NOMO-1 treated with dmso at 0.1 percent for 144 hours (cell line): ENCODE measurements around the gene HMGXB4.
A peak's percentile ranks its signal among the peaks of the same experiment; 100 is the strongest.
"Not testable (repeated sequence)": the region's sequence is repeated elsewhere in the genome, so short reads cannot be mapped to it uniquely, and the experiment has no call there.

Source experiments
- DNase-seq: peaks from one replicate; lab custom pipeline; 2025; ENCODE audit not compliant: unreplicated experiment; lab: John Stamatoyannopoulos, UW

Gene HMGXB4, protein sequence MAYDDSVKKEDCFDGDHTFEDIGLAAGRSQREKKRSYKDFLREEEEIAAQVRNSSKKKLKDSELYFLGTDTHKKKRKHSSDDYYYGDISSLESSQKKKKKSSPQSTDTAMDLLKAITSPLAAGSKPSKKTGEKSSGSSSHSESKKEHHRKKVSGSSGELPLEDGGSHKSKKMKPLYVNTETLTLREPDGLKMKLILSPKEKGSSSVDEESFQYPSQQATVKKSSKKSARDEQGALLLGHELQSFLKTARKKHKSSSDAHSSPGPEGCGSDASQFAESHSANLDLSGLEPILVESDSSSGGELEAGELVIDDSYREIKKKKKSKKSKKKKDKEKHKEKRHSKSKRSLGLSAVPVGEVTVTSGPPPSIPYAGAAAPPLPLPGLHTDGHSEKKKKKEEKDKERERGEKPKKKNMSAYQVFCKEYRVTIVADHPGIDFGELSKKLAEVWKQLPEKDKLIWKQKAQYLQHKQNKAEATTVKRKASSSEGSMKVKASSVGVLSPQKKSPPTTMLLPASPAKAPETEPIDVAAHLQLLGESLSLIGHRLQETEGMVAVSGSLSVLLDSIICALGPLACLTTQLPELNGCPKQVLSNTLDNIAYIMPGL

DNA sequence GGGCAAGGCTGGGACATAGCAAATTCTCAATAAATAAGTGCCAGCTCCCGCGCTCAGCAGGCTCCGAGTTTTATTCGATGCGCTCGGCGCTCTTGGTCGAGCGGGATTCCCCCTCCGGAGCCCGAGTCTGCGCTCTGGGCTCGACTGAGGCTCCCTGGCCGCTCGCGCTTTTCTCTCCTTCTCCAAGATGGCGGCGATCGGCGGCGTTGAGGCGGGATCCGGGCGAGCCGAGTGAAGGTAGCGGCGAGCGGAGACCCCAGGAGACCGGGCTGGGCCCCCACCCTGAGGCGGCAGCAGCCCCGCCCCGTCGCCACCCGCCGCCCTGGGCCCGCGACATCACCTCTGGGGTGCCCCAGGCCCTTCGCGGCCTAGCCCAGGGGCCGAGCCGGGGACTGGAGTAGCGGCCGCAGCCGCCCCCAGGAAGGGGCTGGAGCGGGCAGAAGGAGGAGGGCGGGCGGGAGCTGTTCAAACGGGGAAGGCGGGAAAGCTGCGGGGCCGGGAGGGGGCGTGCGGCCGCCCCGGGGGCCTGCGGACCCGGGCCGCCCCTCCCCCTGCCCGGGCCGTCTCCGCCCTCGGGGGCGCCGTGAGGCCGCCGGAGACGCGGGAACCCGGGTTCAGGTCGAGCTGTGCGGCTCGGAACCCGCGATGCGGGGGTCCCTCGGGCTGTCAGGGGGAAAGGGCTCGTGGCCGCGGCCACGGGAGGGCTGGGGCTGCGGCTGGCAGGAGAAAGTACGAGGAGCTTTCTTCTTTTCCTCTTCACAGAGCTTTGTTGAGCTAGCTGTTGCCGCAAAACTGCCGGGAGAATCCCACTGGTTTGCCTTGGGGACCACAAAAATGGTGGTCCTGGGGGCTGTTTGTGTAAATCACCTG, at the start of gene HMGXB4:
Gene HMGXB4, plus strand, starts transcription at position 173 of the 870 bp plus-strand sequence. CDS start 4,898 bp downstream, outside the sequence.
- DNase-seq, result peak; percentile 82

DNA sequence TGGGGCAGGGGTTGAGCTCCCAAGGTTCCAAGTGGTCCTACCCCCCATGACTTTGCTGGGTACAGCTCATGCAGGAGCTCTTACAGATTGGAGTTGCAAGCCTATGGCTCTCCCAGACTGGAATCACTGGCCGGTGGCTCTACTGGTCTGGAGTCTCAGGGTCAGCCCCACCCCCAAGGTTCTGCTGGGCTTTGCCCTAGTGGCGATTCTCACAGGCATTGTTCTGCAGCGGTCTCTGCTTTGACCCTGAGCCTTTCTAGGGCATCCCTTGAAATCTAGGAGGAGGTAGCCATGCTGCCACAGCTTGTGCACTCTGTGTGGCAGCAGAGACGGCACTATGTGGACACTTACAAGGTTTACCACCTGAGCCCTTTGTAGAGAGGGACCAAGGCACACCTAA, 49.3 kb upstream of the HMGXB4 start:
- no peak for DNase-seq

DNA sequence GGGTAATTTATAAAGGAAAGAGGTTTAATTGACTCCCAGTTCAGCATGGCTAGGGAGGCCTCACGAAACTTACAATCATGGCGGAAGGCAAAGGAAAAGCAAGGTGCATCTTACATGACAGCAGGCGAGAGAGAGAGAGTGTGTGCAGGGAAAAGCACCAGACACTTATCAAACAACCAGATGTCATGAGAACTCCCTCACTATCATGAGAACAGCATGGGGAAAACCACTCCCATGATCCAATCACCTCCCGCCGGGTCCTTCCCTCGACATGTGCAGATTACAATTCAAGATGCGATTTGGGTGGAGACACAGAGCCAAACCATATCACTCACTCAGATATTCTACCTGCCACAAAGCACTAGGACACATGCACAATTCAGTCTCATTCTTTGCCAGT, 48.1 kb upstream of the HMGXB4 start:
- no peak for DNase-seq

DNA sequence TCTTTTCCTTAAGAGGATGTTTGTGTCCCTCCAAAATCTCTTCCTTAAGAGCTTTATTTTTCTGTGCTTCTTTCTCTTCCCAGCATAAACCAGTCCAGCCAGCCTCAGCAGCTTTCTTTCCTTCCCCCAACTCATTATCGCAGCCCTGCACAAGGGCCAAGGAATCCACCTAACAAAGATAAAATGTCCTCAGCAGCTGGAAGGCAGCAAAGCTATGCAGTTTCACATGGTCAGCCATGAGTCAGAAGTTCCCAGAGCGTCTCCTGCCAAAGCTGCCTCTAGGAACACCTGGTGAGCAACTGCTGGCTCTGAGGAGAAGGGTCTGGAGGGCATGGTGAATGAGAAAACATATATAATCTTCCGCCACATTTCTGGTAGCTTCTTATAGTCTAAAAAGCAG, 45.3 kb upstream of the HMGXB4 start:
- DNase-seq, result no peak

DNA sequence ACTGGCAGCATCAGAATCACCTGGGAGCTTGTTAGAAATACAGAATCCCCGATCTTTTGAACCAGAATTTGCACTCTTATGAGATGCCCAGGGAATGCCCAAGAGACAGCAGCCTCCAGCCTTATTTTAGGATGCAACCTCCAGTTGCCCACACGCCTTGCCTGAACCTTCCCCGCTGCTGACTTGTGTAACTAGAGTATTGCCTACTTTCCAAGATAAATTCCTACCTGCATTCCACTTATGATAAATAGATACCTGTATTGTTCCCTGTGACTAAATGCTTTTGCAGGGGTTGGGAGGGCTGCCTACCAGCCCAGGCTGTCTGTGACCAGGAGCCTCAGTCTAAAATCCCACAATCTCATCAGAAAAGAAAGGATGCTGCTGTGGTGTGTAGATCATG, 44.3 kb upstream of the HMGXB4 start:
- no peak for DNase-seq

DNA sequence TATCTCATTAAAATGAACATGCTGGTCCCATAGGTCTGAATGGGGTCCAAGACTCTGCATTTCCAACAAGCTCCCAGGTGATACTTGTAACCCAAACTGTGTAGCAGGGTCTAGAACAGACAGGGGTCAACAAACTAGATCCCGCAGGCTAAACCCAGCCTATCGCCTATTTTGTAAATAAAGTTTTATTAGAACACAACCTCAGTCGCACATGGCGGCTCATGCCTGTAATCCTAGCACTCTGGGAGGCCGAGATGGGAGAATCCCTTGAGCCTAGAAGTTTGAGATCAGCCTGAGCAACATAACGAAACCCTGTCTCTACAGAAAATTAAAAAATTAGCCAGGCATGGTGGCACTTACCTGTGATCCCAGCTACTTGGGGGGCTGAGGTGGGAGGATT, 42.3 kb upstream of the HMGXB4 start:
- no peak for DNase-seq

DNA sequence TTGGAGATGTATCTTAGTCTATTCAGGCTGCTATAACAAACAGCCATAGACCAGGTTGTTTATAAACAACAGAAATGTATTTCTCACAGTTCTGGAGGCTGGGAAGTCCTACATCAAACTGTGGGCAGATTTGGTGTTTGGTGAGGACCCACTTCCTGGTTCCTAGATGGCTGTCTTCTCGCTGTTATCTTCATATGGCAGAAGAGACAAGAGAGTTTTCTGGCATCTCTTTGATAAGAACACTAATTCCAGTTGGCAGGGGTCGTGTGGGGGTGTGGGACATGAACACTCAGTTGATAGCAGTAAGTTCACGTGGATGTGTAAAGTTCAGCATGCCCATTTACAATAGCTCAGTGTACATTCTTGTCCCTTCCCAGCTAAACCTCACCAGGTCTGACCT, 41.3 kb upstream of the HMGXB4 start:
- no peak for DNase-seq

DNA sequence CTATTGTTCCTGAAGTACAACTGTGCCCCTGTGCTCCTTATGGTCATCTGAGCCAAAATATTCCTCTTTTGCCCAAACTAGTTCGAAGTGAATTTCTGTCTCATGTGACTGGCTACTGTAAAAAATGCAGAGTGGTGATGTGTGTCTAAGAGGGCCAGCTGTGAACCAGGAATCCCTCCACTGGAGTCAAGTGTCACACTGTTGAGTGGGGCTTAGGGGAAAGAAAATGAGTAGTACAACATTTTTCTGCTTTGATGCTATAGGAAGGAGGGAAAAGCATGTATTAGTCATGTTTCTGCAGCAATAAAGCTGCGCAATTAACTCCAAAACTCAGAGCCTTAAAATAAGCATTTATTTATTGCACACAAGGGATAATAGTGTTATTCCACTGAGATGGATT, 39.8 kb upstream of the HMGXB4 start:
- no peak for DNase-seq

DNA sequence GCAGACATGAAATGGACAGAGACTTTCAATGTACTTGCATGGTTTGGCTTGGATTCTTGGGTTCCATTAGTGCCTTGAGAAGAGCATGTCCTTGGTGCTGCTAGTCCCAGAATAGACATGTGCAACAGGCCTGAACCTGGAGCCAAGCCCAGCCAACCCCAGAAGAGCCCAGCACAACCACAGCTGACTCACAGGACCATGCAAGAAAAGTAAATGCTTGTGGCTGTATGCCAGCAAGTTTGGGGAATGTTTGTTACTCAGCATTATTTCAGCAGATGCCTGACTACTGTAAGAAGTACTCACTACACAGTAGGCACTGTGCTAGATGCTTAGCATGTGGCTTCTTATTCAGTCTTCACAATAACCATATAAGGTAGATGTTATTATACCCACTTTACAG, 39.2 kb upstream of the HMGXB4 start:
- DNase-seq, result no peak

DNA sequence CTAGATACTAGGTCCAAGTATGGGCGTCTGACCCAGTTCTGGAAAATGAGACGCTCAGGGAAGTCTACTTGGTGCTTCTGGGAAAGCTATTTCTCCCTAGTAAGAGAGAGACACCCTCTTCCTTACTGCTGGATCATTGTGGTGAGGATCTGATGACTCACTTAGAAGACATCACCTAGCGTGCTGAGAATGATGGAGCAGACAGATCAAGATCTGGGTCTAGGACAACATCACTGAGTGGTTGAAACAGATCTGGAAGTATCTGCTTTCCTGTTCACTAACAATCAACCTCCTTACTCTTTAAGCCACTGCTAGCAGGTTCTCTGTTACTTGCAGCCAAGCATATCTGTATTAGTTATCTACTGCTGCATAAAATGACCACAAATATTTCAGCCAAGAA, 38.3 kb upstream of the HMGXB4 start:
- DNase-seq, result no peak

DNA sequence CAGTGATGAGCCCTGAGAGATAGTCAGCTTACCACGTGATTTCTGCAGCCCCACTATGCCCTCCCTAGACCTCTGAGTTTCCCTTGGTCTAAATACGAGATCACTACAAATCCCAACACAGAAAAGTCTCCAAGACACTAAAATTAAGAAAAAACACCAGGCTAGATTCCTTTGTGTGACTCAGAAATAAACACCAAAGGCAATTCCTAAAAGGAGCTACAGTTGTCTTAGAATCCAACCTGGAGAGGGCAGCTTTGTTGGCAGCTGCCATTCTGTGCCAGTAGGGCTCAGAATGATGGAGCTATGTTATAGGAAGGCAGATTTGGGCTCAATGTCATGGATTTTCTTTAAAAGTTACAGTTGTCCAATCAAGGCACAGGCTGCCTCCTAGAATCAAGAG, 37.1 kb upstream of the HMGXB4 start:
- DNase-seq, result no peak

DNA sequence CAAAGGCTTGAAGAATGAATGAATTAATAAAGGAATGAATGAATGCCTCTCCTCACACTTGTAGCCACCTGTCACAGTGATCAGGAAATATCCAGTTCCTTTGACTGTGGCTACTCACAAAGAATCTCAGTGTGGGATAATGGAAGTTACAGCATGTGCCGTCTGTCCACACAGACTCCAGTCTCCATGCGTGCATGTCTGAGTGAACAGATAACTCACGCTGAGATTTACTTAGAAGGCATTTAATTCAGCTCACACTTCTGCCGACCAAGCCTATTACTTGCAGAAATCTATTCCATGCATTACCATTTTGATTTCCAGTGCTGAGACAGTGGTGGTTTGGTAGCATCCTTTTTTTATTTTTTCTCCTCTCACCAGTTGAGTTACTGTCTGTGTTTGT, 32.3 kb upstream of the HMGXB4 start:
- DNase-seq, result no peak

DNA sequence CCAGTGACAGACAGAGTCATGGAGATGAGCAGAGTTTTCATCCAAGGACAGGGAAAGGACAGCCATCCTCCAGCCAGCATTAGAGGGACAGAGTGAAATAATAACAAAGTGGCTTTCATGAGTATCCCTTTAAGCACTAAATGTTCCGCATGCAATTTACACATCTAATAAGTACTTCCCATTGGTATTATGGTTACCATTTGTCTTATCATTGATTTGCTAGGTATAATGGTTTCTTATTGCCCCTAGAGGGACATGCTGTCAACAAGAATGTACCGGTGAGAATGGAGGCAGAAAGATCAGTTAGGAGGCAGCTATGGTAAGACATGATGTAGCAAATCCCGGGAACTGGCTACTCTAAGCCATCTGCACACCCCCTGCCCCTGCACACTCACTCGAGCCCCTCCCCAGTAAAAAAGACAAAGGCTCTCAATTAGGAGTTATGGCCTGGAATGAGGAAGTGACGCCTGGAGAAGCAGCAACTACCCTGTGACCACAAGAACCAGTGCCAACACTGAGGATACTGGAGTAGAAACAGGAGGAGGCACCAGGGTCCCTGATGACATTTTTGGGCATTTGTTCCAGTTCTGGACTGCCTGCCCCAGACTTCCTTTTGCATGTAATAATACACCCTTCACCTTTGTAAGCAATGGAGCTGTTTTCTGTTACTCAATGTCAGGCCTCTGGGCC, 30.2 kb upstream of the HMGXB4 start:
- DNase-seq, result no peak

DNA sequence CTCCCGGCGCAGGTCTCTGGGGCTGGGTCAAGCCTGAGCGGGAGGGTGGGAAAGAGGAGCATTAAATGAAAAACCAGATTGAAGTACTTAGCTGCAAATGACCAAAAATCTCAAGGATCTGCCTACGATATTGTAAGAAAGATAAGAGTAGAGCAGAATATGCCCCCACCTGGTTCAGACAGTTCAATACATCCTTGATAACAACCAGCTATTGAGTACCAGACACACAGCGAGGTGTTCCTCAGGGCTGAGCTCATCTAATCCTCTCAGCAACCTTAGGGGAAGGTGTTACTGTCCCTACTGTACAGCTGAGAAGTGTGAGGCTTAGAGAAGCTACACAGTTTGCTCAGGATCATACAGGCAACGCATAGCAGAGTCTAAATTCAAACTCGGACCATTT, 27.4 kb upstream of the HMGXB4 start:
- DNase-seq, result no peak

DNA sequence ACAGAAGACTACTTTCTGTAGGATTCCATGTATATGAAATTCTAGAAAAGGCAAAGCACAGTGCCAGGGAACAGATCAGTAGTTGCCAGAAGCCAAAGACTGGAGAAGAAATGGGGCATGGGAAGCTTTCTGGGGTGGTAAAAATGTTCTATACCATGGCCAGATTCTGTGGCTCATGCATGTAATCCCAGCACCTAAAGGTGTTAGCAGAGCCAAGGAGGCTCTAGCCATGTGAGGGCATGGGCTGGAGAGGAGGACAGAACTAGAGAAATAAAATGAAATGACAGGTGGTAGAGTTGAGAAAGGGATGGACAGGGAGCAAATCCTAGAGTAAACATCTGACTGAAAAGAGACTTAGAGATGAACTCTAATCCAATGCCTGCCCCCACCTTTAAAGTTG, 26.9 kb upstream of the HMGXB4 start:
- no peak for DNase-seq

DNA sequence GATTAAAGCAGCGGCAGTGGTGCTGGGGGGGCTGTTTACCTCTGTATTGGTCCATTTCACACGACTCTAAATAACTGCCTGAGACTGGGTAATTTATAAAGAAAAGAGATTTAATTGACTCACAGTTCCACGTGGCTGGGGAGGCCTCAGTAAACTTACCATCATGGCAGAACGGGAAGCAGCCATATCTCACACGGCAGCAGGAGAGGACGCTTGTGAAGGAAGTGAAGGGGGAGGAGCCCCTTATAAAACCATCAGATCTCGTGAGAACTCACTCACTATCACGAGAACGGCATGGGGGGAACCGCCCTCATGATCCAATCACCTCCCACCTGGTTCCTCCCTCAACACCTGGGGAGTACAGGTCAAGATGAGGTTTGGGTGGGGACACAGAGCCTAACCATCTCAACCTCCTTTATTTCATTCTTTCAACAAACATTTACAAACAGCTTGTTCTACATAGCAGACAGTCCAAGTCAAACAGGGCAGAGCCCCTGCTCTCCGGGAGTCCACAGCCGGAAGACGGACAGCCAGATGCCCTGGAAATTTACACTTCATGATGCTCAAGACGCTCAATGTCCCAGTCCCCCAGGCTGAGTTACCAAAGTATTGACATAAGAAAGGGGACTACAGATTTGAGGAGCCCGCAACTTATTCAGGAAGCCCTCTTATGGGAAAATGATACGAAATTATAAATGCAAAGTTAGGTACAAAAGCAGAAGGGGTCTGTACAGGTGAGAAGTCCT, 26.3 kb upstream of the HMGXB4 start:
- no peak for DNase-seq

DNA sequence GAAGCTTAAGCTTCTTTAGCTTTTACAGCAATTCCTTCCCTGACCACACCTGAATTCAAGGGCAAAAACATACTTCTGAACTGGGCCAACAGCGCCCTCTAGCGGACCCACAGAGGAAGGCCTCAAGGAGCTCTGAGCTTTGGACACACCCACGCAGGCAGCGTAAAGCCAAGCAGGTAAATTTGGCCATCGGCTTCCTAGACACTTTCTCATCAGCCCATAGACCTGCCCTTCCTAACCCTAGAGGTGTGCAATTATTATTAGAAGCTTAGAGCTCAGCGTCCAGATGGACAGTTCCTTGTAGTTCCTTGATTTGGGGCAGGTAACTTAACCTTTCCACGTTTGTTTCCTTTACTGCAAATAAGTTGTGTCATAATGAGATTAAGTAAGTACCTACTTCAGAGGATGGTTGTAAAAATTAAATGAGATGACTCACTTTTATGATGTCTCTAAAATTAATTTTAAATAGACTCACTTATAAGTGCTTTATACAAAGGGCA, 25.7 kb upstream of the HMGXB4 start:
- peak; percentile 75 for DNase-seq

DNA sequence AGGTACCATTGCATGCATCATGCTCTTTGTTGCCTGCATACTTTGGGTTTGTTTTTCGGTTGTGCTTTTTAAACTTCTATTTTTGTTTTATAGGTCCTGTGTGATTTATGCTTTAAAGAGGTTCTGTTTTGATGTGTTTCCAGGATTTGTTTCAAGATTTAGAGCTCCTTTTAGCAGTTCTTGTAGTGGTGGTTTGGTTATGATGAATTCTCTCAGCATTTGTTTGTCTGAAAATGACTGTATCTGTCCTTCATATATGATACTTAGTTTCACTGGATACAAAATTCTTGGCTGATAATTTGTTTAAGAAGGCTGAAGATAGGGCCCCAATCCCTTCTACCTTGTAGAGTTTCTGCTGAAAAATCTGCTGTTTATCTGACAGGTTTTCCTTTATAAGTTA, 18.5 kb upstream of the HMGXB4 start:
- DNase-seq, result not testable (repeated sequence)

DNA sequence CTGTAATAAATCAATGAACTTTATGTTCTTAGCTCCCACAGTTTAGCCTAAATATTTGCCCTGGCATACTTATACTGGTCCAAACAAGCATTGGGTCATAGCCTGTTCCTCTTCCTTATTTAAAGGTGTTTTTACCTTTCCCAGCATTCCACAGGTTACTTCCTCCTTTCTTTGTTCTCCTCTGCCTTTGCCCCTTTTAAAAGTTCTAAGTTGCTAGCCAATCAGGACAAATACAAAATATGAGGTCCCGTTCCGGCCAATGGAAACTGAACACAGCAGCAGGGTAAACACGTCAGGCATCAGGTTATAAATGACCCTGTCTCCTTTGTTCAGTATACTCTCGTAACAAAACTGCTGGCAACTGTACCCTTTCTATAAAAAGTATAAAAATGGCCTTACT, 12.8 kb upstream of the HMGXB4 start:
- DNase-seq, result not testable (repeated sequence)

DNA sequence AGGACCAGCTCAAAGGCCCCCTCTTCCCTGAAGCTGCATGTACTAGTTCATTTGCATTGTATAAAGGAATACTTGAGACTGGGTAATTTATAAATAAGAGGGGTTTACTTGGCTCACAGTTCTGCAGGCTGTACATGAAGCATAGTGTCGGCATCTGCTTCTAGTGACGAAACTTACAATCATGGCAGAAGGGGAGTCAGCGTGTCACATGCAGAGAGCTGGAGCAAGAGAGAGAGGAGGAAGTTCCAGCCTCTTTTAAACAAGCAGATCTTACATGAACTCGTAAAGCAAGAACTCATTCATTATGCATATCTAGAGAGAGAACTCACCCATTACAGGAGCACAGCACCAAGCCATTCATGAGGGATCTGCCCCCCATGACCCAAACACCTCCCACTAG, 7.1 kb upstream of the HMGXB4 start:
- DNase-seq, result no peak
